Measurements from ENCODE around the gene GAB1.

- no peak for TF ChIP-seq POLR2A (IDR thresholded peaks at IDR 0.05)
- no peak for TF ChIP-seq CTCF (IDR thresholded peaks at IDR 0.05)
Observed at GRCh38 chr4:143407888-143408287, 71.2 kb downstream of the GAB1 start.

Measured in esophagus squamous epithelium (tissue), 4 donors.